NOMO-1 treated with DMSO at 0.1 percent for 48 hours (cell line): ENCODE results near the gene INSYN1.

Experiments used
- DNase-seq: peaks from one replicate; lab custom pipeline; 2025; ENCODE audit not compliant: unreplicated experiment; lab: John Stamatoyannopoulos, UW

Gene INSYN1

GRCh38 chr15:73777741-73778140 is 24.6 kb upstream of the INSYN1 start:
- DNase-seq, result no peak

DNA sequence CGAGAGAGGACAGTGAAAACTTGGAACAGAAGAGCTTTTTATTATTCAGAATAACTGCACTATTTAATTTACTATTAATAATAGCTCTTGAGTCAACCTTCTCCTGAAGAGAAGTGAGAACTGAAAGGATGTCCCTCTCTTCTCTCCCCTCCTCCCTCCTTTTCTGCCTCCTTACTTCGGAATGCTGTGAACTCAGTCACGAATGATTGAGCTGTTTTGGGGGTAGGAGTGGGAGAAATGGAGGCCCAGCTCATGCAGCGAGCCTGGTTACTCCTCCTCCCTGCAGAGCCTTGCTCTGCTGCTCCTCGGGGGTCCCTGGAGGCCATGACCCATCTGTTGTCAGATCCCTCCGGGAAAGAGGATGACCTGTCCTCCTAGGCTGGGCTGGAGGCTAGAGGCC is 20.3 kb upstream of the INSYN1 start:
- DNase-seq, result no peak

- no peak for DNase-seq
Measured at GRCh38 chr15:73771385-73772045, 18.4 kb upstream of the INSYN1 start.

- no peak for DNase-seq
Measured at GRCh38 chr15:73770050-73770449, 16.9 kb upstream of the INSYN1 start.

- DNase-seq, result no peak
Measured at GRCh38 chr15:73767806-73768501, 14.8 kb upstream of the INSYN1 start.

GRCh38 chr15:73766598-73766997 is 13.4 kb upstream of the INSYN1 start:
- no peak for DNase-seq

- DNase-seq, result no peak
Measured at GRCh38 chr15:73765778-73766177, 12.6 kb upstream of the INSYN1 start.

- DNase-seq, result no peak
Measured at GRCh38 chr15:73763931-73764330, 10.8 kb upstream of the INSYN1 start.

DNA sequence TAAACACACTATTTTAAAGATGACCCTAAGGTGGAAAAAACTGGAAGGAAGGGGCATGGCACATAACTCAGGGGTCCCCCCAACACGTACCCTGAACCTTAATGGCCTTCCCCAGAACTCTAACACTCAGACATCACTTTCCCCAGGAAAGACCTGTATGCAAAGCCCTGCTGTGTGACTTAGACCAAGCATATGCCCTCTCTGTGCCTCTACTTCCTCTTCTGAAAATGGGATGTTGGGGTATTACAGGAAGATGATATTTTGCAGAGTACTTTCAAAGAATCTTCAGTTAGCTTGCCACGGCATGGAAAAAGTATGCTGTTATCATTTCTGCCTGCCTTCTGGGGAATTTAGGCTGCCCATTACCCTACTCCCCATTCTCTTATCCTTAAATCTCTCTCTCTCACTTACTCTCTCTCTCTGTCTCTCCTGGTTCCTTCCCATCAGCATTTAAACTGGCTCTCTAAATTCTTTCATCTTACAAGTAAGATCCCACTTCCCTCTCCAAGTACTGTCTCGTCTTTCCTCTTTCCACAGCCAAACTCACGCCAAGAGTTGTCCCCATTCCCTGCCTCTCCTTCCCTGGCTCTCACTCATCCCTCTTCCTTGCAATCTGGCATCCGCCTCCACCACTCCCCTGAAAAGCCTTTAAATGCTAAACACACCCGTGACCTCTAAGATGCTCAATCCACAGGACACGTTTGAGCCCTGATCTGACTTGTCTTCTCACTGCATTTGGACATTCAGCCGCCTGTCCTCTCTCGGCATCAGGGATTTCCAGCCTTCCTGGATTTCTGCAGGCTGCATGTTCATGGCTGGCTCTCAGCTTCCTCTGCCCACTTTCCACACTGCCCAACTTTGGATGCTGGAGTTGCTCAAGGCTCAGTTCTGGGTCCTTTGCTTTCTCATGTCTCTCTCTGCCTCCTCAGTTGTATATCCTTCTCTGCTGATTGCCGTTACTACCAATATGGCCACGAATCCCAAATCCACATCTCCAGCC is 7.5 kb upstream of the INSYN1 start:
- no peak for DNase-seq

GRCh38 chr15:73758461-73758860 is 5.3 kb upstream of the INSYN1 start:
- no peak for DNase-seq

GRCh38 chr15:73757571-73757970 is 4.4 kb upstream of the INSYN1 start:
- DNase-seq, result no peak

DNA sequence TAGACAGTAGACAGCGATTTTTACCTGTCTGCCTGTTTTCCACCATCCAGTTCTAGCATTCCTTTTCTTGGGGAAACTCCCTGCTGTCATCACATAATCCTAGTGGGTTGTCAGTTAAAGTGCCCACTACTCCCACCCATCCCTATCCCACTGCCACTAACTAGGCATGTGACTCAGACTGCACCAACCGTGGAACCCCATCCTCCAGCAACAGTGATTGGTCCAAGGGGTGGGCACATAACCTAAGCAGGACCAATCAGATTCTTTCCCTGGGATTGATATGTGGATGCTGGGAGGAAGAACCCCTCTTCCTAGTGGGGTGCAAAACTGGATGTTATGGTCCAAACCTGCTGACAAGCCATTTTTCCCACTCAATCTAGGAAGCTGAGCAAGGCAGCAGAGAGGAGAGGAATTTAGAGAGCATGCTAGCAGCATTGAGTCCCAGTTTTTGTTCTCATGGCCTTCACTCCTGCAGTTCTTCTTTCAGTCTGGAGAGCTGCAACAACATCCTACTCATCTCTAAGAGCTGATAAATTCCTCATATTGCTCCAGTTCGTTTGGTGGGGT is 3.9 kb upstream of the INSYN1 start:
- no peak for DNase-seq

GRCh38 chr15:73756390-73756789 is 3.2 kb upstream of the INSYN1 start:
- DNase-seq, result no peak

DNA sequence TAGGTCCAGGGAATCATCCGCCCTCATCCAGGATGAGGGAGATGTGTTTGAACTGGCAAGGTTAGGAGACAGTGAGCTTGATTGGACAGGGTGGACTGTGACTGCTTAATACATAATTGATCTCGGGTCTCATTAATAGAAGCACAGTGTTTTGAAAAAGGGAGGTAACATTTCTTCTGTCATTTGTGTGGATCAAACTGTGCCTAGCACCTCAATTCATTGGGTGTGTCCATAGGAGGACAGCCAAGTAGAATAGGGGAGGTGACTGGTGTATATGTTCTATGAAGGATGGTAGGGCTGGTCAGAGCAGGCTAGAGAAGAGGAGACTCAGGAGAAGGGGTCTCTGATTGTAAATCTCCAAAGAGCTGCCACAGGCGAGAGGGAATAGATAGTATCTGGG is 2.8 kb upstream of the INSYN1 start:
- no peak for DNase-seq

- DNase-seq, result no peak
Measured at GRCh38 chr15:73755481-73755880, 2.3 kb upstream of the INSYN1 start.

DNA sequence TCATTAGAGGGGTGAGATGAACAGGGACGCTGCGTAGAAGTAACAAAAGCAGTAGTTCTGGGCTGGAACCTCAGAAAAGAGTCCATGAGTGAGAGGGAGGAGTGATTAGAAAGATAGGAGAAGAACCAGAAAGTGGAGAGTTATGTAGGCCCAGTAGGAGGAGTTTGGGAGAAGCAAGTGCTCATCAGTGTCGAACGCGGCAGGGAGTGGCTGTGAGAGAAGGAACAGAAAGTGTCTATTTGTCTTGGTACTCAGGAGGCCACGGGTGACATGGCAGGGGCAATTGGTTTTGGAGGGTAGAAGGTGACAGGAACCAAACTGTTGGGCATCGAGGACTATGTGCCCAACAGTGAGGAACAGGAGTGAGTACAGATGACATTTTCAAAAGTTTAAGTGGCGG is 1.3 kb upstream of the INSYN1 start:
- peak; percentile 28 for DNase-seq

GRCh38 chr15:73752806-73753193 is 351 bp downstream of the INSYN1 start:
- DNase-seq, result no peak

DNA sequence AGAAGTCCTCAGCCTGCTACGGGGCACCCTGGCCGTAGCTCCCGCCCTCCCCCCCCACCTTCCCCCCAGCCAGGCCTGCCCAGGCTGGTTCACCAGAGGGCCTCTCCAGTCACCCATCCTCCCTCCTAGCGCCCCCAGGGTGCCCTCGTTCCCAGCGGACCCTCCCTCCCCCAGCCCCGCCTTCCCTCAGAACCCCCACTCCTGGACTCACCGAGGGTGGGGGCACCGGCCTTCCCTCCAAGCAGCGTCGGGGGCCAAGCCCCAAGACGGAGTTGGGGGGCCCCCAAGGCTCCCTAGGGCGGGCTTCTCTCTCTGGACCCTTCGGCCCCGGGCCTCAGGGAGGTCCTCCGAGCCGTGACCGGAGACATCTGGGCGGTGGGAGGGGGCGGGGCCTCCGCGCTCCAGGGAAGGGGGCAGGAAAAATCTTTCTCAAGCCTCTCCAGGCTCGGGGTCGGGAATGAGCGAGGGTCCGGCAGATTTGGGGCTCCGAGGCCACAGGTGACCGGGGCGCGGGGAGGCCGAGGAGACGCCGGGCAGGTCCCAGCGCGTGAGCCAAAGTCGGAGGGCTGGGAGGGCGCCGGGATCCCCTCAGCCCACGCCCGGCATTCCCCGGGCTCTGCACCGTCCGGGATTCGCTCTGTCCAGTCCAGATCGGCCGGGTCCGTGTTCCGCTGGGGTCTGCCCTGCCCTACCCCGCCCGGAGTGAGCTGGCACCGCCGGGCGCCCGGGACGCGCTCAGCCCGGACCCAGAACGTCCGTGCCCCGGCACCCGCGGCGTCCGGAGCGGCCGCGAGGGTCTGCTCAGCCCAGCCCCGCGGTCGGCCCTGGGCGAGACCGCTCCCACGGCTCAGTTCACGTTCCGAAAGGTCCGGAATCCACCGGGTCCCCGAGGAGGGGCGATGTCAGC is 999 bp downstream of the INSYN1 start:
- DNase-seq, result no peak

GRCh38 chr15:73751511-73751898 is 1.6 kb downstream of the INSYN1 start:
- no peak for DNase-seq

GRCh38 chr15:73750951-73751350 is 2.2 kb downstream of the INSYN1 start:
- no peak for DNase-seq
